SK-N-SH (cell line): Measurements from ENCODE around the gene TRAPPC6A.

Experiments
- EP300 ChIP-seq, 2 experiments: IDR thresholded peaks; 2 replicates each; pipeline versions ENCODE4 v1.4.0 to v1.6.1; 2012; ENCODE audit warnings: borderline replicate concordance in 1 of 2, low read depth in 1 of 2, low read length in 1 of 2
- FOXJ3 ChIP-seq: sonication (generic); formaldehyde crosslinking; IDR thresholded peaks from 2 replicates; pipeline ENCODE4 v1.5.1; 2020; ENCODE audit warnings: mild to moderate bottlenecking, missing genetic modification reagents
- GABPA ChIP-seq: IDR thresholded peaks from 2 replicates; pipeline ENCODE4 v1.4.0; 2012; ENCODE audit warnings: low read depth, mild to moderate bottlenecking
- MEF2A ChIP-seq: IDR thresholded peaks from 2 replicates; pipeline ENCODE4 v1.4.0; 2012; ENCODE audit warnings: low read depth, borderline replicate concordance
- NRF1 ChIP-seq: IDR thresholded peaks from 2 replicates; pipeline ENCODE4 v1.6.1; 2012; ENCODE audit warnings: low read depth, mild to moderate bottlenecking, low read length
- SMC3 ChIP-seq: IDR thresholded peaks from 2 replicates; pipeline ENCODE4 v1.6.1; 2012; ENCODE audit warnings: low read depth, low read length, improper control_type of control experiment
- TAF1 ChIP-seq: IDR thresholded peaks from 2 replicates; pipeline ENCODE4 v1.6.1; 2012; ENCODE audit warnings: low read depth, mild to moderate bottlenecking, low read length, moderate library complexity, borderline replicate concordance
- YY1 ChIP-seq: IDR thresholded peaks from 2 replicates; pipeline ENCODE4 v1.4.0; 2012; ENCODE audit warnings: low read depth, mild to moderate bottlenecking
- ZBTB33 ChIP-seq: IDR thresholded peaks from 2 replicates; pipeline ENCODE4 v1.4.0; 2012; ENCODE audit warnings: low read depth, borderline replicate concordance
- TF ChIP-seq, protein P1 (sequence below): fragments of 200-600 bp; sonication (generic); IDR thresholded peaks from 2 replicates; pipeline ENCODE4 v1.6.1; 2017; ENCODE audit warnings: antibody characterized with exemption, mild to moderate bottlenecking, moderate library complexity
- TF ChIP-seq, protein P2 (sequence below): IDR thresholded peaks from 2 replicates; pipeline ENCODE4 v1.6.1; 2012; ENCODE audit warnings: mild to moderate bottlenecking, low read depth, low read length, moderate library complexity
- TF ChIP-seq, protein P3 (sequence below): IDR thresholded peaks from 2 replicates; pipeline ENCODE4 v1.4.0; 2012; ENCODE audit warnings: low read depth, borderline replicate concordance

DNA sequence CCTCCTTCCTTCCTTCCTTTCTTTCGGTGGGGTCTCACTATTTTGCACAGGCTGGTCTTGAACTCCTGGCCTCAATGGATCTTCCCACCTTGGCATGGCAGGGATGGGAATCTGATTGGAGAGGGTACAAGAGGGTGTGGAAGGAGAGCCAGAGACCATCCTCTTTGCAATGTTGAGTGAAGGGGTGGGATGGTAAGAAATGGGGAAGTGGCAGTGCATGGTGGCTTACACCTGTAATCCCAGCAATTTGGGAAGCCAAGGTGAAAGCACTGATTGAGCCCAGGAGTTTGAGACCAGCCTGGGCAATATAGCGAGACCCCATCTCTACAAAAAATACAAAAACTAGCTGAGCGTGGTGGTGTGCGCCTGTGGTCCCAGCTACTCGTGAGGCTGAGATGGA lies 6.1 kb upstream of the TRAPPC6A start:
- TF ChIP-seq SMC3 (no peak), EP300 (IDR thresholded peaks at IDR 0.05; ENCODE audit: borderline replicate concordance in 1 of 2, low read depth in 1 of 2, low read length in 1 of 2) (no peak), TAF1 (no peak), NRF1 (no peak), MEF2A (no peak), ZBTB33 (no peak), GABPA (no peak), FOXJ3 (CRISPR knock-in tag) (no peak), YY1 (no peak)
- TF ChIP-seq, protein P1, sequence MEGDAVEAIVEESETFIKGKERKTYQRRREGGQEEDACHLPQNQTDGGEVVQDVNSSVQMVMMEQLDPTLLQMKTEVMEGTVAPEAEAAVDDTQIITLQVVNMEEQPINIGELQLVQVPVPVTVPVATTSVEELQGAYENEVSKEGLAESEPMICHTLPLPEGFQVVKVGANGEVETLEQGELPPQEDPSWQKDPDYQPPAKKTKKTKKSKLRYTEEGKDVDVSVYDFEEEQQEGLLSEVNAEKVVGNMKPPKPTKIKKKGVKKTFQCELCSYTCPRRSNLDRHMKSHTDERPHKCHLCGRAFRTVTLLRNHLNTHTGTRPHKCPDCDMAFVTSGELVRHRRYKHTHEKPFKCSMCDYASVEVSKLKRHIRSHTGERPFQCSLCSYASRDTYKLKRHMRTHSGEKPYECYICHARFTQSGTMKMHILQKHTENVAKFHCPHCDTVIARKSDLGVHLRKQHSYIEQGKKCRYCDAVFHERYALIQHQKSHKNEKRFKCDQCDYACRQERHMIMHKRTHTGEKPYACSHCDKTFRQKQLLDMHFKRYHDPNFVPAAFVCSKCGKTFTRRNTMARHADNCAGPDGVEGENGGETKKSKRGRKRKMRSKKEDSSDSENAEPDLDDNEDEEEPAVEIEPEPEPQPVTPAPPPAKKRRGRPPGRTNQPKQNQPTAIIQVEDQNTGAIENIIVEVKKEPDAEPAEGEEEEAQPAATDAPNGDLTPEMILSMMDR = no peak
- TF ChIP-seq, protein P2, sequence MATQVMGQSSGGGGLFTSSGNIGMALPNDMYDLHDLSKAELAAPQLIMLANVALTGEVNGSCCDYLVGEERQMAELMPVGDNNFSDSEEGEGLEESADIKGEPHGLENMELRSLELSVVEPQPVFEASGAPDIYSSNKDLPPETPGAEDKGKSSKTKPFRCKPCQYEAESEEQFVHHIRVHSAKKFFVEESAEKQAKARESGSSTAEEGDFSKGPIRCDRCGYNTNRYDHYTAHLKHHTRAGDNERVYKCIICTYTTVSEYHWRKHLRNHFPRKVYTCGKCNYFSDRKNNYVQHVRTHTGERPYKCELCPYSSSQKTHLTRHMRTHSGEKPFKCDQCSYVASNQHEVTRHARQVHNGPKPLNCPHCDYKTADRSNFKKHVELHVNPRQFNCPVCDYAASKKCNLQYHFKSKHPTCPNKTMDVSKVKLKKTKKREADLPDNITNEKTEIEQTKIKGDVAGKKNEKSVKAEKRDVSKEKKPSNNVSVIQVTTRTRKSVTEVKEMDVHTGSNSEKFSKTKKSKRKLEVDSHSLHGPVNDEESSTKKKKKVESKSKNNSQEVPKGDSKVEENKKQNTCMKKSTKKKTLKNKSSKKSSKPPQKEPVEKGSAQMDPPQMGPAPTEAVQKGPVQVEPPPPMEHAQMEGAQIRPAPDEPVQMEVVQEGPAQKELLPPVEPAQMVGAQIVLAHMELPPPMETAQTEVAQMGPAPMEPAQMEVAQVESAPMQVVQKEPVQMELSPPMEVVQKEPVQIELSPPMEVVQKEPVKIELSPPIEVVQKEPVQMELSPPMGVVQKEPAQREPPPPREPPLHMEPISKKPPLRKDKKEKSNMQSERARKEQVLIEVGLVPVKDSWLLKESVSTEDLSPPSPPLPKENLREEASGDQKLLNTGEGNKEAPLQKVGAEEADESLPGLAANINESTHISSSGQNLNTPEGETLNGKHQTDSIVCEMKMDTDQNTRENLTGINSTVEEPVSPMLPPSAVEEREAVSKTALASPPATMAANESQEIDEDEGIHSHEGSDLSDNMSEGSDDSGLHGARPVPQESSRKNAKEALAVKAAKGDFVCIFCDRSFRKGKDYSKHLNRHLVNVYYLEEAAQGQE = no peak
- TF ChIP-seq, protein P3, sequence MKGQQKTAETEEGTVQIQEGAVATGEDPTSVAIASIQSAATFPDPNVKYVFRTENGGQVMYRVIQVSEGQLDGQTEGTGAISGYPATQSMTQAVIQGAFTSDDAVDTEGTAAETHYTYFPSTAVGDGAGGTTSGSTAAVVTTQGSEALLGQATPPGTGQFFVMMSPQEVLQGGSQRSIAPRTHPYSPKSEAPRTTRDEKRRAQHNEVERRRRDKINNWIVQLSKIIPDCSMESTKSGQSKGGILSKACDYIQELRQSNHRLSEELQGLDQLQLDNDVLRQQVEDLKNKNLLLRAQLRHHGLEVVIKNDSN = no peak
